ENCODE measurements around the gene AJUBA. TPM values are rescaled to one million over a fixed set of nuclear protein-coding genes. Genes with fewer than 3 reads are reported as not detected.

Gene AJUBA
- total RNA-seq, 1 donor from 2014 or later: 111 TPM

DNA sequence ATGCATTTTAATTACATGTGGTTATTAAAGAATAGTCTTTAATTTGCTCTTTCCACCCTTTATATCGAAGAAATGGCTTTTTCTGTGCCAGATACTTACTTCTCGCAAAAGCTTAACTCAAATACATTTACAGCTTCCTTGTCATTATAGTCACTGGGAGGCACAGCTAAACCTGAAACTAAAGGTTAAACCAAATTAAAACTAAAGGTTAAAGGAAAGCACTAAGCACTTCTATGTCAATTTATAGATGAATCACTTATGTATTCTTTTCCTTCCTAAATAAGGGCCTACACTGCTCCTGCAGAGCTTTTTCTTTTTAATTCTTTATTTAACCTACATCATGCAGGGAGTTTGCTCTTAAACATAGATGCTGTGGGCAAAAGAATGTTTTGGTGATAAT, 18.5 kb upstream of the AJUBA start:
- H3K36me3 Mint-ChIP-seq (ENCODE audit: unreplicated experiment): peaks cover 2% of the 10 kb centered on the region

DNA sequence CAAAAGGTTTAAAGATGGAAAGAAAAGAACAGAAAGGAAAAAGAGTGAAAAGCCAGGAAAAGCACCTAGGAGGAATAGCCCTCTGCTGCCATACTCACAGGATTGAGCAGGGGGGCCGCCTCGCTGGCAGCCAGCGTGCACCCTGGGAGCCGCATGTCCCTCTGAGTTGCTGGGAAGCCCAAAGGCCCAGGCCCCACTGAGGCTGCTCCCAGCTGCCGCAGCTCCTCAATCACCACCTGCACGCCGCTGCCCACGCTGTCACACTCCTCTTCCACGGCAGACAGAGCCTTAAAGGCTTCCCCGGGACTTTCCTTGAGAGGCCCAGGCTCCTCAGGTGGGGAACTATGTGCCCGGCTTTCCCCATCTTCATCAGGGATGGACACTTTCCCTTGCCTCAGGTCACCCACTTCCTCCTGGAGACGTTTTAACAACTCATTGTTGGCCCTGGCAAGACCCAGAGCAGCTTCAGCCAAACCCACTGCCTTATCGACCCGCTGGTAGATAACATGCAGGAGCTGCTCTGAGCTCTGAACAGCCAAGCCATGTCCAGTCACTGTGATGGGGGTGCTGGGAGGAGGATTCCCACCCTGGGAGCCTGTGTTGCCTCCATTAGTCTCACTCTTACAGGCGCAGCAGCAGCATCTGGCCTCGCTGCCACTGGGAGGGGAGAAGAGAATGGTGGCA, 16.1 kb upstream of the AJUBA start:
- Mint-ChIP-seq H3K4me1 (ENCODE audit: unreplicated experiment) (peaks cover 15% of the 10 kb centered on the region), H3K9me3 (ENCODE audit: unreplicated experiment) (no peaks in the 10 kb centered on the region), H3K36me3 (ENCODE audit: unreplicated experiment) (no peaks in the 10 kb centered on the region), H3K27ac (ENCODE audit: unreplicated experiment) (no peak overlapping the region), H3K27me3 (ENCODE audit: unreplicated experiment) (no peaks in the 10 kb centered on the region), H3K4me3 (ENCODE audit: unreplicated experiment) (no peak overlapping the region)
- no peak for DNase-seq (ENCODE audit: extremely low spot score, unreplicated experiment)
- TF ChIP-seq, protein P1, sequence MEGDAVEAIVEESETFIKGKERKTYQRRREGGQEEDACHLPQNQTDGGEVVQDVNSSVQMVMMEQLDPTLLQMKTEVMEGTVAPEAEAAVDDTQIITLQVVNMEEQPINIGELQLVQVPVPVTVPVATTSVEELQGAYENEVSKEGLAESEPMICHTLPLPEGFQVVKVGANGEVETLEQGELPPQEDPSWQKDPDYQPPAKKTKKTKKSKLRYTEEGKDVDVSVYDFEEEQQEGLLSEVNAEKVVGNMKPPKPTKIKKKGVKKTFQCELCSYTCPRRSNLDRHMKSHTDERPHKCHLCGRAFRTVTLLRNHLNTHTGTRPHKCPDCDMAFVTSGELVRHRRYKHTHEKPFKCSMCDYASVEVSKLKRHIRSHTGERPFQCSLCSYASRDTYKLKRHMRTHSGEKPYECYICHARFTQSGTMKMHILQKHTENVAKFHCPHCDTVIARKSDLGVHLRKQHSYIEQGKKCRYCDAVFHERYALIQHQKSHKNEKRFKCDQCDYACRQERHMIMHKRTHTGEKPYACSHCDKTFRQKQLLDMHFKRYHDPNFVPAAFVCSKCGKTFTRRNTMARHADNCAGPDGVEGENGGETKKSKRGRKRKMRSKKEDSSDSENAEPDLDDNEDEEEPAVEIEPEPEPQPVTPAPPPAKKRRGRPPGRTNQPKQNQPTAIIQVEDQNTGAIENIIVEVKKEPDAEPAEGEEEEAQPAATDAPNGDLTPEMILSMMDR (IDR thresholded peaks at IDR 0.05): no peak

More for the DNA sequence above, 18.5 kb upstream of the AJUBA start:
- TF ChIP-seq, protein P1 (IDR thresholded peaks at IDR 0.05): no peak
- no peak overlapping the region for H3K4me3 Mint-ChIP-seq (ENCODE audit: unreplicated experiment)
- no peak for DNase-seq (ENCODE audit: extremely low spot score, unreplicated experiment)
- H3K9me3 Mint-ChIP-seq (ENCODE audit: unreplicated experiment): no peaks in the 10 kb centered on the region
- H3K4me1 Mint-ChIP-seq (ENCODE audit: unreplicated experiment): peaks cover 9% of the 10 kb centered on the region
- no peak overlapping the region for H3K27ac Mint-ChIP-seq (ENCODE audit: unreplicated experiment)
- H3K27me3 Mint-ChIP-seq (ENCODE audit: unreplicated experiment): no peaks in the 10 kb centered on the region

DNA sequence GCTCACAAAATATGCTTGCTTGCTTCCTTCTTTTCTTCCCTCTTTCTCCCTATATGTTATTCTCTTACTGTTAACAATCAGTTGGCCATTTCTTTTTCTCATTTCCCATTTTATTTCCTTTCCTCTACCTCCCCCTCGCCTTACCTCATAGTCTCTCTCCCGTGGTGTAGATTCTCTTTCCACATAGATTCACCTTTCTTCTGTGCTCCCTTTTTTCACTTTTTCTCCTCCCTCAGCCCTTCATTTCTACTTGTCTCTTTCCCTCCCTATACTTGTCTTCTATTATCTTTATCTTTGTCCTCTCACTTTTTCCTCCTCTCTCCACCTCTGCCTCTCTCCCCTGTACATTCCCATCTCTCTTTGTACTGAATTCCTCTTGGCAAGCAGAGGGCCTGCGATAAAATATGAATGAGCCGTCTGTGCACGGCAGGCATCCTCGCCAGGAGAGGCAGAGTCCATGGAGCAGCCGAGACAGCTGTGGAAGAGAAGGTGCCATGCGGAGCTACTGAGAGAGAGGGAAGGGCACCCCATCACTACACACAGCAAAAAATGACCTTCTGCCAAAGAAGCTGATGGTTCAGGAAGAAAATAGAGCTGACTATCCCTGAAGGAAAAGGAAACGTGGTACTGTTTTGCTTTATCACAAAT, 15.4 kb upstream of the AJUBA start:
- Mint-ChIP-seq H3K27ac (ENCODE audit: unreplicated experiment) (no peak overlapping the region), H3K4me1 (ENCODE audit: unreplicated experiment) (peaks cover 15% of the 10 kb centered on the region), H3K9me3 (ENCODE audit: unreplicated experiment) (no peaks in the 10 kb centered on the region), H3K4me3 (ENCODE audit: unreplicated experiment) (no peak overlapping the region), H3K36me3 (ENCODE audit: unreplicated experiment) (peaks cover 3% of the 10 kb centered on the region), H3K27me3 (ENCODE audit: unreplicated experiment) (no peaks in the 10 kb centered on the region)
- TF ChIP-seq, protein P1 (IDR thresholded peaks at IDR 0.05): no peak
- no peak for DNase-seq (ENCODE audit: extremely low spot score, unreplicated experiment)

DNA sequence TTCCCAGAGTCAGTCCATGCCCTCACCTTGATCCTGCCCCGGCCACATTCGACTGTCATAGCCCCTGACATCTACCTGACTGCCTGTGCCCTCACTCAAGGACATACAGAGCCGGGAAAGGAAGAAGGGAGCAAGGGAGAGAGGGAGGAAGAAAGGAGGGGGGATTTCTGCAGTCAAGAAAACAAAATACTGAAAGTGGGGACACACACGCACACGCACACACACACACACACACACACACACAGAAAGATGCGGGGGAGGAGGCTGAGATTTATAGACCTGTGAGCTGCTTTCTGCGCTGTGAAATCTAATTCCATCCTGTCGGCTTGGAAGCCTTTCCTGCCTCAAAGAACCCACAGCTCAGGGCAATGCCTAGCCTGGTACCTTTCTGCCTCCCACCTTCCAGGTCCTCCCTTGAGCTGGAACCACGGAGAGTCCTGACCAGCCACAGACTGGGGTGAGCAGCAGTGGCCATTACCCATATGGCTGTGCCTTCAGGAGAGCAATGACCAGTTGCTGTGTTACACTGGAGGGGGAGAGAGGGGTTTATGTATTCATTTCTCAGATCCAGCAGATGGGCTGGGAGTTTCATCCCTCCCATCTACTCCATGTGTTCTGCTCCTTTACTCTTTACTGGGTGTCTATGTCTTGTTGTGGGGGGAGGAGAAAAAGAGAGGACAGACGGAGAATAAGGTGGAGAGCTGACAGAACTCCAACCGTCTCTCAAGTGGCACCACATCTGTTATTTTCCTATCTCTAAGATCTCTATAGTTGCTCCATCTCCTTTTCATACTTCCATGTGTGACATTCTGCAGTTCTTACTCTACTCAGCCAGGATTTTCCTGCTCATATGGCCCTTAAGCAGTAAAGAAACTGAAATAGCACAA, 14.7 kb upstream of the AJUBA start:
- H3K27ac Mint-ChIP-seq (ENCODE audit: unreplicated experiment): no peak overlapping the region
- peaks cover 15% of the 10 kb centered on the region for H3K4me1 Mint-ChIP-seq (ENCODE audit: unreplicated experiment)
- DNase-seq (ENCODE audit: extremely low spot score, unreplicated experiment): no peak
- TF ChIP-seq, protein P1 (IDR thresholded peaks at IDR 0.05): no peak
- H3K4me3 Mint-ChIP-seq (ENCODE audit: unreplicated experiment): no peak overlapping the region
- no peaks in the 10 kb centered on the region for H3K9me3 Mint-ChIP-seq (ENCODE audit: unreplicated experiment)
- H3K27me3 Mint-ChIP-seq (ENCODE audit: unreplicated experiment): no peaks in the 10 kb centered on the region
- peaks cover 3% of the 10 kb centered on the region for H3K36me3 Mint-ChIP-seq (ENCODE audit: unreplicated experiment)

Measured in osteocyte (in vitro differentiated cells).